ENCODE results near the gene LCA5L.

Gene LCA5L

GRCh38 chr21:39445321-39446269 is at the start of gene LCA5L:
LCA5L (minus strand) TSS chr21:39445778; CDS start chr21:39428493, 17,285 bp downstream.
- peak; percentile 76 to 84 for DNase-seq (ENCODE audit: low read depth in 2 of 2)

GRCh38 chr21:39489380-39489924 is 43.9 kb upstream of the LCA5L start:
- DNase-seq (ENCODE audit: low read depth in 2 of 2) = no peak

DNA sequence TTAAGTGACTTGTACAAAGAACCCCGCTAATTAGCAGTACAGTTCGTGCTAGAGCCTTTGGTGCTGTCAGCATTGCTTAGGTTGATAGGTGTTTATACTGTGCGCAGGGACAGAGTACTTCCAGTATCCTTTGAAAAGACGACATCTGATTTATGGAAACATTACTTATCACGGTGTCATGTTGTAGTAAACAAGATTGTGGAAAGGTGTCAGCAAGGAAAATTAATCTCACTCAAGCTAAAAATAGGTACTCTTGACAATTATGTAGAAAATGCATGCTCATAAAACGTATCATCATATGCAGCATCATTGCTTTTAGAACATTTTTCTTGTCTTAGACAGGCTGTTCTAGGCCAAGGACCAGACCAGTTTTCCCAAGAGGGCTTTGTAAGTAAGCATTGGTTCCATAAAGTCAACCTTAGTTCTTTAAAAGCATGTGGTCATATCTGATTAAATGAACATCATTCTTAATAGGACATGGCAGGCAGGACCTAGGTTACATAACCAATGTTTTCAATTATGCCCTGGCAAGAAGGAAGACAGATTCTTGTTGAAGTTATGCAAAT is 39.2 kb upstream of the LCA5L start:
- DNase-seq (ENCODE audit: low read depth in 2 of 2) = no peak

DNA sequence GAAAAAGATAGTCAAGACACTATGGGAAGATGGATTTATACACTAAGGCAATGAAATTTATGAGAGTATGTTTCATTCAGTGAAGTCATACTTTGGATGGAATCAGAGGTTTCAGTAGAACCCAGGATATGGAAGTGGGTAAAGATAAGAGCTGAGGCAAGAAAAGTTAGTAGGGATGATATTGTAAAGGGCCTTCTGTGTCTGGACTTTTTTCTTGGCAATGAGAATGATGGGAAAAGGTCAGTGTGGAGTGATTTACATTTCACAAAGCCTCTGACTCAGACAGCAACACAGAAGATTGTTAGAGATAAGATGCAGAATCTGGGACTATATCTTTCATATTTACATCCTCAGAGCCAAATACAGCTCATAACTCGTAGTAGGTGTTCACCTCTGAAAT is 38.3 kb upstream of the LCA5L start:
- DNase-seq (ENCODE audit: low read depth in 2 of 2) = no peak

- DNase-seq (ENCODE audit: low read depth in 2 of 2) = no peak
These were observed 36.3 kb upstream of the LCA5L start for GRCh38 chr21:39481886-39482285.

GRCh38 chr21:39480271-39480670 is 34.7 kb upstream of the LCA5L start:
- DNase-seq (ENCODE audit: low read depth in 2 of 2) = no peak

DNA sequence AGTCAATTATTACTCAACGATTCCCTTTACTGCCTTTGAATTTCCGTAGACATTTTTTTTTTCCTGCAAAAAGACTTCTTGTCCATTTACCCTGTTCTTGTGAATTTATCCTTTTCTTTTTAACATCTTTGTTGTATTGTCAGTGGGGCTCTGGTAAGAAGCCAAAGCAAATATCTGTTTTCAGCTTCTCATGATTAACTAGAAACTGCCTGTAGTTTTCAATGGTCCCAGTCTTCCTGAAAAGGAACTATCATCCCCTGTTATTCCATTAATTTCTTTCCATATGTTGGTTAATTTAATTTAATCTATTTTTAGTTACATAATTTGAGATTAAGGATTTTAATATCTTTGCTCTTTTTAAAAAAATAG is 34.2 kb upstream of the LCA5L start:
- no peak for DNase-seq (ENCODE audit: low read depth in 2 of 2)

- no peak for DNase-seq (ENCODE audit: low read depth in 2 of 2)
These were observed 33.7 kb upstream of the LCA5L start for GRCh38 chr21:39479164-39479813.

DNA sequence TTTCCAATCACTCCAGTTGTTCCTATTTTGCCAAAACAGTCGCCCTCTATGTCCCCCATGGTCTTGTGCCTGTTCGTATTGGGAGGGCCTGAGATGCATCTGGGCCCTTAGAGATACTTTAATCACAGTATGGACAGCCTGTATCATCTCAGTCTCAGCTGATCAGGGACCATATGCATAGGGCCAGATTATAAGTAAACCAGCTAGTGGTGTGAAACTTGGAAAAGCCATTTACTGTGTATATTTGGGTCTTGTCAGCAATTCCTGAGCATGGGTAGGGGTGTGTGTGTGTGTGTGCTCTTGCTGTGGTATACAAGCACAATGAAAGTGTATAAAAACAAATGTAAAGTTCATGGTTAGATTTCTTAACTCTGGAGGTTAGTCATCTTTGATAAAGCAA is 29.0 kb upstream of the LCA5L start:
- DNase-seq (ENCODE audit: low read depth in 2 of 2) = no peak

GRCh38 chr21:39472786-39473185 is 27.2 kb upstream of the LCA5L start:
- DNase-seq (ENCODE audit: low read depth in 2 of 2) = no peak

GRCh38 chr21:39471598-39471997 is 26.0 kb upstream of the LCA5L start:
- DNase-seq (ENCODE audit: low read depth in 2 of 2) = no peak

GRCh38 chr21:39468559-39468958 is 23.0 kb upstream of the LCA5L start:
- DNase-seq (ENCODE audit: low read depth in 2 of 2) = no peak

- DNase-seq (ENCODE audit: low read depth in 2 of 2) = no peak
These were observed 22.2 kb upstream of the LCA5L start for GRCh38 chr21:39467746-39468145.

GRCh38 chr21:39466584-39466983 is 21.0 kb upstream of the LCA5L start:
- DNase-seq (ENCODE audit: low read depth in 2 of 2) = no peak

- DNase-seq (ENCODE audit: low read depth in 2 of 2) = no peak
These were observed 17.7 kb upstream of the LCA5L start for GRCh38 chr21:39463308-39463707.

- DNase-seq (ENCODE audit: low read depth in 2 of 2) = no peak
These were observed 15.8 kb upstream of the LCA5L start for GRCh38 chr21:39461419-39461818.

- DNase-seq (ENCODE audit: low read depth in 2 of 2) = no peak
These were observed 11.1 kb upstream of the LCA5L start for GRCh38 chr21:39456665-39457064.

GRCh38 chr21:39454949-39455668 is 9.5 kb upstream of the LCA5L start:
- DNase-seq (ENCODE audit: low read depth in 2 of 2) = no peak

- DNase-seq (ENCODE audit: low read depth in 2 of 2) = no peak
These were observed 8.1 kb upstream of the LCA5L start for GRCh38 chr21:39453571-39454179.

DNA sequence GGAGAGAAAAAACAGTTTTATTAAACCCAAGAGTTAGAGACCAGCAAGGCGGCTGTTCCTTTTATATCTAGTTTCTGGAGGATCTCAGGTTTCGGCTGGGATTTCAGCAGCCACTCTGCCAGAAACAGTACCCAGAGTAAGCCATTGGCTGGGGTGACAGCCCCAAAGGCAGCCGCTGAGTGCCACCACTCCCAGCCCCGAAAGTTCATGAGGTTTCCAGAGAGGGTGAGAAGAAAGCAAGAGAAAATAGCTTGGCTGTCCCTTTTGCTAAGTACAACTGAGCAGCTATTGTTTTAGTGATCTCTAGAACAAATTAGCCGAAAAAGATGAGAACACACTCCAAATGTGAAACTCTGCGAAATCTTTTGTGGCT is 7.4 kb upstream of the LCA5L start:
- no peak for DNase-seq (ENCODE audit: low read depth in 2 of 2)

DNA sequence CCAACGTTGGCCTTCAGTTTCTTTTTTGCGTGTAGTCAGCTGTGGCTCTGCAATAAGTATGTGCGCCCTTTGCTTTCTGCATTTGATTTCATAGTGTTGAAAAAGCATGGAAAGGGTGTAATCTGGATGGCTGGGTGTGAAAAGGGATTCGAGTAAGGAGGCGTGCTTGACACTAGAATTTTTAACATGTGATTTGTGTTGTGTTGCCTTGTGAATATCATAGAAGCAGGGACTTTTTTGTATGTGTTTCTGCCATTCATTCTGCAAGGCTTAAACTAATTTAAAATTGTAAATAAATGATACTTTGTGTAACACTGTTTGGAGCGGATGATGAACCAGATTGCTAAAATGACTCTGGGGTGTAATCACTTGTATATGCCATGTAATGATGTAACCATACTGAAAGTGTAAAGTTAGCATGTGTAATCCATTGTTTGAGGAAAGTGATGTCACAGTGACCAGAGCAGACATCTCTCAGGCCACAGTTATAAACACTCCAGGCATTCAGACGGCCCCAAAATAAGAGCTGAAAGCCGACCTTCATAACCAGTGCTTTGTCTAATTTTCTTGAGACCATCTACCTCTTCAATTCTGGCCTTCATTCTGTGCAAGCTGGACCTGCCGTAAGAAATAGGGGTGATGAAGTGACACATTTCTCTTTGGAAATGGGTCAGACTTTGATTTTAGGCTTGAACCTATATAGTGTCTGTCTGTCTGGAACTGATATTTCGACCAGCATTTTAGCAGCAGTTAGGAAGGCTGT is 6.8 kb upstream of the LCA5L start:
- DNase-seq (ENCODE audit: low read depth in 2 of 2) = no peak
